SK-N-SH (cell line): ENCODE data around the gene TMEM9. TPM values are rescaled to one million over a fixed set of nuclear protein-coding genes. Genes with fewer than 3 reads are reported as not detected.

ENCODE experiments used
- CTCF ChIA-PET: fragments of 300-600, 350-600 bp; formaldehyde crosslinking; extraction: SDS; loops from one replicate; lab custom pipeline; 2021; lab: Yijun Ruan, JAX
- POLR2A ChIA-PET: fragments of 350-600 bp; sonication (Branson Sonifier 250); formaldehyde crosslinking; extraction: SDS; loops from one replicate; lab custom pipeline; 2020; ENCODE audit warnings: antibody characterized with exemption, inconsistent platforms; lab: Yijun Ruan, JAX
- DNase-seq: peaks from one replicate; pipeline ENCODE4 v3.0.0; 2012
- H2AFZ ChIP-seq: fragments of 200-600 bp; sonication (generic); 2 replicates; pipeline ENCODE4 v1.8.1; 2016; ENCODE audit warnings: antibody characterized with exemption, mild to moderate bottlenecking, low read depth
- H3F3A ChIP-seq: fragments of 200-600 bp; sonication (generic); replicated peaks from 2 replicates; pipeline ENCODE3; 2016; ENCODE audit warnings: antibody characterized with exemption, mild to moderate bottlenecking; ENCODE audit not compliant: insufficient read depth
- H3K27ac ChIP-seq, 2 experiments: fragments of 200-500 bp in 1 of 2; fragments of 200-600 bp in 1 of 2; sonication (Bioruptor generic) in 1 of 2; sonication (generic), shearing (Covaris generic) in 1 of 2; 2 replicates each; pipeline versions ENCODE4 v1.5.1 to v1.6.1; 2014 to 2016; ENCODE audit warnings: low read depth in 2 of 2, inconsistent platforms in 1 of 2, low read length in 1 of 2, mild to moderate bottlenecking in 1 of 2, mixed read lengths in 1 of 2
- H3K27me3 ChIP-seq: fragments of 200-600 bp; sonication (generic), shearing (Covaris generic); 2 replicates; pipeline ENCODE4 v1.6.1; 2016; ENCODE audit warnings: mixed run types; ENCODE audit not compliant: insufficient read depth
- H3K36me3 ChIP-seq, 2 experiments: fragments of 200-500 bp in 1 of 2; fragments of 200-600 bp in 1 of 2; sonication (Bioruptor generic) in 1 of 2; sonication (generic) in 1 of 2; replicated peaks in 1 of 2; 2 replicates each; pipeline versions ENCODE3 to v1.5.1; 2014 to 2016; ENCODE audit warnings: low read length in 1 of 2, mild to moderate bottlenecking in 1 of 2; ENCODE audit not compliant: insufficient read depth in 2 of 2, control insufficient read depth in 1 of 2
- H3K4me1 ChIP-seq, 2 experiments: fragments of 200-500 bp in 1 of 2; fragments of 200-600 bp in 1 of 2; sonication (Bioruptor generic) in 1 of 2; sonication (generic), shearing (Covaris generic) in 1 of 2; 2 replicates each; pipeline versions ENCODE4 v1.5.1 to v1.6.1; 2014 to 2016; ENCODE audit warnings: low read depth in 1 of 2, low read length in 1 of 2, mixed run types in 1 of 2; ENCODE audit not compliant: insufficient read depth in 2 of 2, control insufficient read depth in 1 of 2
- H3K4me2 ChIP-seq: fragments of 200-600 bp; sonication (generic), shearing (Covaris generic); 2 replicates; pipeline ENCODE4 v1.6.1; 2017; ENCODE audit warnings: mixed run types
- H3K4me3 ChIP-seq, 2 experiments: fragments of 200-500 bp in 1 of 2; fragments of 200-600 bp in 1 of 2; sonication (Bioruptor generic) in 1 of 2; sonication (generic), shearing (Covaris generic) in 1 of 2; 2 replicates each; pipeline versions ENCODE4 v1.5.1 to v1.8.1; 2014 to 2016; ENCODE audit warnings: low read depth in 2 of 2, inconsistent platforms in 1 of 2, low read length in 1 of 2, mild to moderate bottlenecking in 1 of 2, mixed read lengths in 1 of 2, moderate library complexity in 1 of 2
- H3K79me2 ChIP-seq: fragments of 200-600 bp; sonication (generic); 2 replicates; pipeline ENCODE4 v1.8.1; 2017; ENCODE audit warnings: mild to moderate bottlenecking; ENCODE audit not compliant: insufficient read depth
- H3K9ac ChIP-seq: fragments of 200-600 bp; sonication (generic); 2 replicates; pipeline ENCODE4 v1.6.1; 2017; ENCODE audit warnings: mixed run types
- H3K9me2 ChIP-seq: fragments of 200-600 bp; sonication (generic); 2 replicates; pipeline ENCODE4 v1.6.1; 2017; ENCODE audit warnings: mixed run types
- H3K9me3 ChIP-seq: fragments of 200-600 bp; sonication (generic); 2 replicates; pipeline ENCODE4 v1.6.1; 2017; ENCODE audit warnings: mixed run types, mild to moderate bottlenecking, moderate library complexity
- H4K20me1 ChIP-seq: fragments of 200-600 bp; sonication (generic); 2 replicates; pipeline ENCODE4 v1.6.1; 2017; ENCODE audit warnings: mild to moderate bottlenecking, mixed run types; ENCODE audit not compliant: insufficient read depth
- CHD2 ChIP-seq: fragments of 150-350 bp; IDR thresholded peaks from 2 replicates; pipeline ENCODE4 v1.6.1; 2018; ENCODE audit warnings: low read length; ENCODE audit not compliant: partially characterized antibody
- EP300 ChIP-seq, 2 experiments: IDR thresholded peaks; 2 replicates each; pipeline versions ENCODE4 v1.4.0 to v1.6.1; 2012; ENCODE audit warnings: borderline replicate concordance in 1 of 2, low read depth in 1 of 2, low read length in 1 of 2
- FOSL2 ChIP-seq: IDR thresholded peaks from 2 replicates; pipeline ENCODE4 v1.4.0; 2012; ENCODE audit warnings: low read depth, mild to moderate bottlenecking, moderate library complexity, borderline replicate concordance
- FOXM1 ChIP-seq: IDR thresholded peaks from 2 replicates; pipeline ENCODE4 v1.4.0; 2012; ENCODE audit warnings: low read depth, mild to moderate bottlenecking
- GATA2 ChIP-seq: sonication (generic); formaldehyde crosslinking; IDR thresholded peaks from 2 replicates; pipeline ENCODE4 v1.5.0; 2020; ENCODE audit warnings: mild to moderate bottlenecking, missing genetic modification reagents
- IRF3 ChIP-seq: fragments of 150-350 bp; IDR thresholded peaks from 2 replicates; pipeline ENCODE4 v1.6.1; 2016; ENCODE audit warnings: mild to moderate bottlenecking, low read depth, low read length
- MEF2A ChIP-seq: IDR thresholded peaks from 2 replicates; pipeline ENCODE4 v1.4.0; 2012; ENCODE audit warnings: low read depth, borderline replicate concordance
- NFIC ChIP-seq: IDR thresholded peaks from 2 replicates; pipeline ENCODE4 v1.4.0; 2012; ENCODE audit warnings: borderline replicate concordance
- NRF1 ChIP-seq: IDR thresholded peaks from 2 replicates; pipeline ENCODE4 v1.6.1; 2012; ENCODE audit warnings: low read depth, mild to moderate bottlenecking, low read length
- POLR2AphosphoS5 ChIP-seq: IDR thresholded peaks from 2 replicates; pipeline ENCODE4 v1.6.1; 2012; ENCODE audit warnings: low read depth, low read length
- RCOR1 ChIP-seq: fragments of 150-350 bp; IDR thresholded peaks from 2 replicates; pipeline ENCODE4 v1.6.1; 2017; ENCODE audit warnings: antibody characterized with exemption, low read length
- SMC3 ChIP-seq: IDR thresholded peaks from 2 replicates; pipeline ENCODE4 v1.6.1; 2012; ENCODE audit warnings: low read depth, low read length, improper control_type of control experiment
- TAF1 ChIP-seq: IDR thresholded peaks from 2 replicates; pipeline ENCODE4 v1.6.1; 2012; ENCODE audit warnings: low read depth, mild to moderate bottlenecking, low read length, moderate library complexity, borderline replicate concordance
- TCF12 ChIP-seq: IDR thresholded peaks from 2 replicates; pipeline ENCODE4 v1.4.0; 2012
- TEAD4 ChIP-seq: IDR thresholded peaks from 2 replicates; pipeline ENCODE4 v1.4.0; 2012; ENCODE audit warnings: mild to moderate bottlenecking, borderline replicate concordance; ENCODE audit not compliant: insufficient read depth
- USF1 ChIP-seq: IDR thresholded peaks from 2 replicates; pipeline ENCODE4 v1.4.0; 2012; ENCODE audit warnings: low read depth, borderline replicate concordance
- USF2 ChIP-seq: fragments of 150-350 bp; IDR thresholded peaks from 2 replicates; pipeline ENCODE4 v1.6.1; 2017; ENCODE audit warnings: antibody characterized with exemption, low read length, low read depth, borderline replicate concordance
- ZBTB33 ChIP-seq: IDR thresholded peaks from 2 replicates; pipeline ENCODE4 v1.4.0; 2012; ENCODE audit warnings: low read depth, borderline replicate concordance
- WGBS: methylation state at CpG from one replicate; pipeline ENCODE4 v1.1.6; 2017; ENCODE audit warnings: low lambda C conversion rate; 5-methylcytosine and 5-hydroxymethylcytosine counted together
- polyA plus RNA-seq, 3 experiments: library from polyadenylated mRNA; depleted of rRNA; stranded (reverse); fragments of >200 nt; gene quantifications; 2 replicates each; pipeline ENCODE4 v1.2.3, GENCODE V29; 2012
- TF ChIP-seq, protein P1 (sequence below): IDR thresholded peaks from 2 replicates; pipeline ENCODE4 v1.6.1; 2012; ENCODE audit warnings: mild to moderate bottlenecking, low read depth, low read length, moderate library complexity

TMEM9 gene
- polyA plus RNA-seq, 1 of the 3 experiments (the other 2 are of a cell fraction): 126 TPM

GRCh38 chr1:201089596-201089995, 64.7 kb downstream of the TMEM9 start:
- ChIA-PET POLR2A (no interaction called here), CTCF (interaction anchor here (1.2 to 2.0 kb wide), 3 partner anchors 9 to 468 kb away, joined by 3 to 6 read pairs (median 3); no protein-coding TSS in a partner anchor)
- 61% methylated on average over 5 of the region's 5 CpGs for WGBS
- no peaks in the 10 kb centered on the region for H3K9me3 ChIP-seq
- no peak overlapping the region for H3K4me3 ChIP-seq
- no peaks in the 10 kb centered on the region for H3K79me2 ChIP-seq
- no peaks in the 10 kb centered on the region for H4K20me1 ChIP-seq
- H3K9me2 ChIP-seq: no peaks in the 10 kb centered on the region
- H3K27me3 ChIP-seq: peaks cover 23% of the 10 kb centered on the region; the same call in 1 of the 2 replicates
- no peaks in the 10 kb centered on the region for H3K4me1 ChIP-seq
- no peaks in the 10 kb centered on the region for H3K36me3 ChIP-seq
- no peak overlapping the region for H3K9ac ChIP-seq
- H2AFZ ChIP-seq: no peak overlapping the region
- no peak for DNase-seq
- no peak overlapping the region for H3K4me2 ChIP-seq
- H3K27ac ChIP-seq: no peak overlapping the region
- H3F3A ChIP-seq: no peaks in the 10 kb centered on the region
- TF ChIP-seq RCOR1 (no peak), GATA2 (CRISPR knock-in tag) (no peak), TAF1 (no peak), SMC3 (no peak), ZBTB33 (no peak), TCF12 (no peak), MEF2A (no peak), POLR2AphosphoS5 (no peak), EP300 (IDR thresholded peaks at IDR 0.05; ENCODE audit: borderline replicate concordance in 1 of 2, low read depth in 1 of 2, low read length in 1 of 2) (no peak), FOXM1 (no peak), FOSL2 (no peak), USF2 (no peak), NFIC (no peak), CHD2 (no peak), IRF3 (no peak), TEAD4 (no peak), NRF1 (no peak), USF1 (no peak)
- TF ChIP-seq, protein P1, sequence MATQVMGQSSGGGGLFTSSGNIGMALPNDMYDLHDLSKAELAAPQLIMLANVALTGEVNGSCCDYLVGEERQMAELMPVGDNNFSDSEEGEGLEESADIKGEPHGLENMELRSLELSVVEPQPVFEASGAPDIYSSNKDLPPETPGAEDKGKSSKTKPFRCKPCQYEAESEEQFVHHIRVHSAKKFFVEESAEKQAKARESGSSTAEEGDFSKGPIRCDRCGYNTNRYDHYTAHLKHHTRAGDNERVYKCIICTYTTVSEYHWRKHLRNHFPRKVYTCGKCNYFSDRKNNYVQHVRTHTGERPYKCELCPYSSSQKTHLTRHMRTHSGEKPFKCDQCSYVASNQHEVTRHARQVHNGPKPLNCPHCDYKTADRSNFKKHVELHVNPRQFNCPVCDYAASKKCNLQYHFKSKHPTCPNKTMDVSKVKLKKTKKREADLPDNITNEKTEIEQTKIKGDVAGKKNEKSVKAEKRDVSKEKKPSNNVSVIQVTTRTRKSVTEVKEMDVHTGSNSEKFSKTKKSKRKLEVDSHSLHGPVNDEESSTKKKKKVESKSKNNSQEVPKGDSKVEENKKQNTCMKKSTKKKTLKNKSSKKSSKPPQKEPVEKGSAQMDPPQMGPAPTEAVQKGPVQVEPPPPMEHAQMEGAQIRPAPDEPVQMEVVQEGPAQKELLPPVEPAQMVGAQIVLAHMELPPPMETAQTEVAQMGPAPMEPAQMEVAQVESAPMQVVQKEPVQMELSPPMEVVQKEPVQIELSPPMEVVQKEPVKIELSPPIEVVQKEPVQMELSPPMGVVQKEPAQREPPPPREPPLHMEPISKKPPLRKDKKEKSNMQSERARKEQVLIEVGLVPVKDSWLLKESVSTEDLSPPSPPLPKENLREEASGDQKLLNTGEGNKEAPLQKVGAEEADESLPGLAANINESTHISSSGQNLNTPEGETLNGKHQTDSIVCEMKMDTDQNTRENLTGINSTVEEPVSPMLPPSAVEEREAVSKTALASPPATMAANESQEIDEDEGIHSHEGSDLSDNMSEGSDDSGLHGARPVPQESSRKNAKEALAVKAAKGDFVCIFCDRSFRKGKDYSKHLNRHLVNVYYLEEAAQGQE: no peak
